SIG-M5 treated with dmso at 0.1 percent for 504 hours (cell line): ENCODE measurements around the gene THAP11.
A peak's percentile ranks its signal among the peaks of the same experiment; 100 is the strongest.
"Not testable (repeated sequence)": the region's sequence is repeated elsewhere in the genome, so short reads cannot be mapped to it uniquely, and the experiment has no call there.

Experiments
- DNase-seq: peaks from one replicate; lab custom pipeline; 2025; ENCODE audit not compliant: unreplicated experiment; lab: John Stamatoyannopoulos, UW

Gene THAP11

DNA sequence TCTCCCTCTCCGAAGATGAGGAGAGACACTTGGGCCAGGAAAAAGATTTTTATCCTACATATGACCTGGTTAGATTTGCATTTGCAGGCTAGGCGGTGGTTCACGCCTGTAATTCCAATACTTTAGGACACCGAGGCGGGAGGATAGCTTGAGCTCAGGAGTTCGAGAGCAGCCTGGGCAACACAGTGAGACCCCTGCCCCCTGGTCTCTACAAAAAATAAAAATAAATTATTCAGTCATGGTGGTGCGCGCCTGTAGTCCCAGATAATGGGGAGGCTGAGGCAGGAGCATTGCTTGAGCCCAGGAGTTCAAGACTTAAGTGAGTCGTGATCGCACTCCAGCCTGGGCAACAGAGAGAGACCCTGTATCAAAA, 7.9 kb upstream of the THAP11 start:
- no peak for DNase-seq

GRCh38 chr16:67837190-67837589, 4.9 kb upstream of the THAP11 start:
- not testable (repeated sequence) for DNase-seq

DNA sequence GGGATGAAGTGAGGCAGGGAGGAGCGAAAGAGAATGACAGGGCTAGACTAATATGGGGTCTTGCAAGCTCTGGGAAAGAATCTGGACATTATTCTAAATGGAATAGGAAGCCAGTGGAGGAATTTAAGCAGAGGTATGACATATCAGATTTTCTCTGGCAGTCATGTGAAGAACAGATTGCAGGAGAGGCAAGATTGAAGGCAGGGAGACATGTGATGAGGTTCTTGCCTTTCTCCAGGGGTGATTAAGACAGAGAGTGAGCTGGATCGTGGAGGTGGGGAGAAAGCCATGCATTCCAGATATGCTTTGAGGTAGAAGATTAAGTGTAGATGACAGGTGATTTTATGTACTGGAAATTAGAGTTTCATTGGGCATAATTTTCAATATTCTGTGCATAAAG, 4.3 kb upstream of the THAP11 start:
- no peak for DNase-seq

DNA sequence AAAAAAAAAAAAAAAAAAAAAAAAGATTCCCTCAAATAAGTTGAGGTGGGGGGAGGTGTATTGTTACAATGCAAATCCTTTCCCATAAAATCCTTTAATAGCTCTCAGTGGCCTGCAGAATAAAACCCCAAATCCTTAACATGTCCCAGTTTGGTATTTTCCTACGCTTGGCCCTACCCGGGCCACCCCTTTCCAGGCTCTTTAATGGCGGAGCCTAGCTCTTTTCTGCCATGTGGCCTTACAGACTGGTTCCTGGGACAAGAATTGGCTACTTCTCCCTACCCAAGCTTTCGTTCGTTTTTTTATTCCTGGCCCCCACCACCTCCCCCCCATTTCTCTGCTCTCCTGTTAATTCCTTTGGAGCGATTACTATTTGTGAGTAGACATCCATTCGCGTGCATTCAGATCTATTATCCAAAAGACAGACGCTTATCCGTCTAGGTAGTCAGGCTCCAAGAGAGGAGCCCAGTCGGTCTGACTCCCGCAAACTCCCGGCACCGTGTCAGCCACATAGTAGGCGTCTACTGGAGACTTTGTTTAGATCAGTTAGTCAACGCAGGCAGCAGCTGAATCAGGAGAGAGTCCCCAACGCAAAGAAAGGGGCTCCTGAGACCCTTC, 813 bp upstream of the THAP11 start:
- DNase-seq = no peak

- peak; percentile 59 for DNase-seq
Measured at GRCh38 chr16:67842509-67843342, 606 bp downstream of the THAP11 start.

- DNase-seq = no peak
Measured at GRCh38 chr16:67843343-67843765, 1.2 kb downstream of the THAP11 start.

GRCh38 chr16:67844497-67844896, 2.4 kb downstream of the THAP11 start:
- no peak for DNase-seq

DNA sequence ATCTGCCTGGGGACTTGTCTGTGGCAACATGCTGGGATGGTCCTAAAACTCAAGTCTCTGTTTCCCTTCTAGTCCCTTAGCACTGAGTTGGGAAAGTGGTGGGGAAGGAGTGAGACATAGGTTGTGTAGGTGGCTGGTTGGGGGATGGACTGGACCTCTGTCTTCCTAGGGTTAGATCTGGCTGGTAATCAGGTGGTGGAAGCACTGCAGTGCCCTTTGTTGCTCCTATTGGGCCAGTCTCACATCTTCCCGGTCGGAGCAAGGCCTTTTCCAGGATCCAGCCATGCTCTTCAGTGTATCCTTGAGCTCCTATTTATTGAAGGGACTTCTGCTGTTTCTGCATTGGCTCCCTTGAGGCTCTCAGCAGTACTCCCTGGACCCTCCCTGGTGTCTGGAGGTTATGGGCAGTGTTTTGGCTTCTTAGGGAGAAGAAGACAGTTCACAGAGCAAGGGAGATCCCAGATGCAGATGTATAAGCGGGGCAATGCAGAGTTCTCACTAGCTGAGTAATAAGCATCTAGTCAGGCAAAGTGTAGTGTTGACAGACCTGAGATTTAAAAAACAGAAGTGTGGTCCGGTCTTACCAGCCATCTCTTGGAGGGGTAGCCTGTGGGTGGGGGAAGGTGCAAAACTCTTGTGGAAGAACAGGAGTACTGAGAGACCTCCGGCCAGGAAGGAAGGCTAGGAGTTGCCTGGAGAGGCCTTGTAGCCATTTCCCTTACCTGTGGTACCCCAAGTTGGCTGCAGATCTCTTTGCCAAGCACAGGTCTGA, 3.4 kb downstream of the THAP11 start:
- DNase-seq = peak; percentile 16

- DNase-seq = no peak
Measured at GRCh38 chr16:67846063-67846319, 3.9 kb downstream of the THAP11 start.

DNA sequence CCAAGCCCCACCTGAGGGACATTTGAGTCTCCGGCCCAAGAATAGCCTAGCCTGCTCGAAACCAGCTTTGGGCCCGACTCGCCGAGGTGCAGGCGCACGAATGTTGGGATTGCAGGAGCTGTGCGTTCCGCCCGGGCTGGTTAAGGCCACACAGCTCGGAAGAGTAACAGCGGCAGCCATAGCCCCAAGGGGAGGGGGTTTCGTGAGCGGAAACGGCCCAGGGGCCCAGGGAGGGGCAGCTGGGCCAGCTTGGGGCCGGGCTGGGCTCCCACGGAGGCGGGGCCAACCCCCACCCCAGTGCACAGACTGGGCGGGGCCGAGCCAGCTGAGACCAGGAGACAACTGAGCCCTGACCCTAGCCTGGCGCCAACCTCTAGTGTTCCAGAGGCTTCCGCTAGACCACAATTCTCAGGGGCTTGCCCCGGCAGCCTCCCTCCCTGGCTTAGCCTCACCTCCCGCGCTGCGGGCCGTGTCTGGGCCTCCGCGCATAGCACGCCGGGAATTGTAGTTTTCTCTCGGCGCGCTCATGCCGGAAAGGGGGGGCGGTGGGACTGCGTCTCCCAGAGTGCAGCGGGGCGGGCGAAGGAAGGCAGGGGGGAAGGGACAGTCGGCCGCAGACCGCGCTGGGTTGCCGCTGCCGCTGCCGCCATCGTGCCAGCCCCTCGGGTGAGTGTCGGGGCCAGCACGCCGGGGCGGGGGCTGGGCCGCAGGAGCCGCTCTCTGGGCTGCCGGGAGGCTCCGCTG, 4.4 kb downstream of the THAP11 start, which contains the start of gene NUTF2:
NUTF2 (plus strand) TSS at position 614 of the 744 bp plus-strand sequence. CDS start 18,198 bp downstream, outside the sequence.
- peak; percentile 92 for DNase-seq

- DNase-seq = peak; percentile 37
Measured at GRCh38 chr16:67847064-67847861, 5.1 kb downstream of the THAP11 start, which contains the start of gene CENPT. CENPT (minus strand) TSS chr16:67847693; CDS start chr16:67833859, 13,834 bp downstream.

DNA sequence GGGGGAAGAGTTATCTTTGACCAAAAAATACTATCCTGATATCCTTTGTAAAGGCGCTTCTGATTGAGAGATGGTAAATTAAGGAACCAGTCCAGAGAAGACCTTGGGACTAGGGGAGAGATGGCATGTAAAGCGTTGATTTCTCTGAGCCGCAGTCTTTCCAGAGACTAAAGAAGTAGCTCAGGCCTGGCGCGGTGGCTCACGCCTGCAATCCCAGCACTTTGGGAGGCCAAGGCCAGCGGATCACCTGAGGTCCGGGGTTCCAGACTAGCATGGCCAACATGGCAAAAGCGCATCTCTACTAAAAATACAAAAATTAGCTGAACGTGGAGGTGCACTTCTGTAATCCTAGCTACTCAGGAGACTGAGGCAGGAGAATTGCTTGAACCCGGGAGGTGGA, 6.0 kb downstream of the THAP11 start:
- no peak for DNase-seq

- DNase-seq = no peak
Measured at GRCh38 chr16:67853670-67854069, 11.6 kb downstream of the THAP11 start.

DNA sequence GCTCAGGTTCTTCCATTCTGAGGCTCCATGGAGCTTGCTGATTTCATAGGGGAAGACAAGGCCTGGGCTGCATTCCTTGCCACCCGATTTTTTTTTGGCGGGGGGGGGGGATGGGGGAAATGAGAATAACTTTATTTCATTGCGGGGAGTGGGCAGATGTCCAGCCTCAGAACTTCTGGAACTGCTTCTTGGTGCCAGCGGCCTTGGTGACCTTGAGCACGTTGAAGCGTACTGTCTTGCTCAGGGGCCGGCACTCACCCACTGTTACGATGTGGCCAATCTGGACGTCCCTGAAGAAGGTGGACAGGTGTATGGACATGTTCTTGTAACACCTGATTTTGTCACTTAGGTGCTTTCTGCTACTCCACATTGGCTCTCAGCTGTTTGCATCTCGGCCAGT, 13.7 kb downstream of the THAP11 start:
- DNase-seq = no peak

DNA sequence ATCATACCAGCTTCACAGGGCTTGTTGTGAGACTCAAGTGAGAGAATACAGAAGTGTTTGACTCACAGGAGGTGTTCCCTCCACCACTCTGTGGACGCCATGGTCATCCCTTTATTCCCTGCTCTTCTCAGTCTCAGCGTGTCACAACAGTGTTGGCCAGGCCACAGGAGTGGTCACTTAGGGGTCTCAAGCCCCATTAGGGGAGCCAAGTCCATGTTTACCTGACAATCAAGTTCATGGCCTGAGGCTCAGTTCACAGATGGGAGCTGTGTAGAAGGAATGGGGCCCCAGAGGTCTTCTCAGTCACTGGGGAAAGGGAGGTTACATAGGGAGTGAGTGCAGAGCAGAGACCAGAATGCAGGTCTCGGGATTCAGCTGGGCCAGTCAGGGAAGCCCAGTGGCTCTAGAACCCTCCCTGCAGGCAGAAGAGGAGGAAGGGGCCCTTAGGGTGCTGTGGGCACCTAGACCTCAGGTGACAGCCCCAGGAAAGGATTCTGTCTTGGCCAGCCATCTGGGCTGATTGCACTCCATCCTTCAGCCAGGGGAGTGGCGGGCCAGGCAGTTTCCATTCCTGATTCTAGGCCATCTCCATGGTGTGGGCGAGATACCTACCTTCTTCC, 14.9 kb downstream of the THAP11 start:
- no peak for DNase-seq

DNA sequence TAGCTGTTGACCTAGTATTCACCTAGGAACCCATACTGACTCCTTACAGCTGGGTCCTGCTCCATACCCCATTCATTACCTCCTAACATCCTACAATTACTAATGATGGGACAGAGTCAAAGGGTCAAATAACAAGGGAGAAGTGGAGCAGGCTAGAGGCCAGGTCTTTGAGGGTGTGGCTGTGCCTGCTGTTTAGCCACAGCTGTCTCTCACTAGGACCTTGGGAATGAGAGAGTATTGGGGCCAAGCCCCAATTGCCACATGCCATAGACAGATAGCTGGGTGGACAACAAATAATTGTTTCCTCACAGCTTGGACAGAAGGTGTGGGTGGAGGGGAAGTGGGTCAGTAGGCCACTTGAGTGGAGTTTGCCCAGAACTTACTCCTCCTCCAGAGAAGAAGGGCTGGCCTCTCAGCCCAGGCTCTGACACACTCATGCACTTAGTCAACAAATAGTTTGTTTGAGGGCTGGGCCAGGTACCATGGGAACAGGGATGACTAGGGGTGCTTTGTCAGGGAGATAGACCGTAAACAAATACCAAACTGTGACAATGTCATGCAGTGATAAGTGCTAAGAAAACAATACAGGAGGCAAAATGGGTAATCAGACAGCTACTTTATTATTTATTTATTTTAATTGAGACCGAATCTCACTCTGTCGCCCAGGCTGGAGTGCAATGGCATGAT, 15.6 kb downstream of the THAP11 start:
- DNase-seq = peak; percentile 71

- DNase-seq = no peak
Measured at GRCh38 chr16:67858500-67858899, 16.4 kb downstream of the THAP11 start.

GRCh38 chr16:67860589-67861398, 18.7 kb downstream of the THAP11 start:
- DNase-seq = no peak
